HEK293 (cell line): ENCODE measurements around the gene NOP9.

Experiments
- ZNF223 ChIP-seq: fragments of 450-650 bp; formaldehyde crosslinking; IDR thresholded peaks from 2 replicates; pipeline ENCODE4 v1.5.1; 2016; ENCODE audit warnings: missing biosample characterization, missing genetic modification characterization
- TF ChIP-seq, protein P1 (sequence below): fragments of 450-650 bp; formaldehyde crosslinking; IDR thresholded peaks from 2 replicates; pipeline ENCODE4 v1.5.1; 2017; ENCODE audit warnings: missing biosample characterization, missing genetic modification characterization
- TF ChIP-seq, protein P2 (sequence below): sonication (generic); formaldehyde crosslinking; IDR thresholded peaks from 2 replicates; pipeline ENCODE4 v1.8.1; 2022; ENCODE audit warnings: mild to moderate bottlenecking, moderate library complexity, missing genetic modification reagents

DNA sequence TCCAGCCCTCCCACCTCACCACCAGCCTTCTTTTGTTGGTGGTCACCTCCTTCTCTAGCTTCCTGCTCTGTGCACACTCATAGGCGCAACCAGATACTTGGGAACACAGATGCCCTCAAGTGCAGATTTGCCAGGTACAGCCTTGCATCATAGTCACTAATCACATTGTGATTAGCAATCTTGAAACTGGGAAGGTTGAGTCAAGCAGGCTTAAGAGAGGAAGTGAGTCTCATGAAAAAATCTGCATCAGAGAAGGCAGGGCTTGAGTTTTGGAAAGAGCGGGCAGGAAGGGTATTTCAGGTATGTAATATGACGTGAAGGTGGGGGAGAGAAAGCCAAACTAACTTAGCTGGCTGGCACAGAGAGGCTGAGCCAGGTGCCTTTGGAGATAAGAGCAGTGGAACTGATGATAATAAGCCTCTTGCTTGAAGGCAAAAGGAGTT, 25.5 kb upstream of the NOP9 start:
- no peak for TF ChIP-seq ZNF223 (tag by site-specific recombination)
- TF ChIP-seq, protein P1, sequence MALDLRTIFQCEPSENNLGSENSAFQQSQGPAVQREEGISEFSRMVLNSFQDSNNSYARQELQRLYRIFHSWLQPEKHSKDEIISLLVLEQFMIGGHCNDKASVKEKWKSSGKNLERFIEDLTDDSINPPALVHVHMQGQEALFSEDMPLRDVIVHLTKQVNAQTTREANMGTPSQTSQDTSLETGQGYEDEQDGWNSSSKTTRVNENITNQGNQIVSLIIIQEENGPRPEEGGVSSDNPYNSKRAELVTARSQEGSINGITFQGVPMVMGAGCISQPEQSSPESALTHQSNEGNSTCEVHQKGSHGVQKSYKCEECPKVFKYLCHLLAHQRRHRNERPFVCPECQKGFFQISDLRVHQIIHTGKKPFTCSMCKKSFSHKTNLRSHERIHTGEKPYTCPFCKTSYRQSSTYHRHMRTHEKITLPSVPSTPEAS (tag by site-specific recombination) = no peak
- TF ChIP-seq, protein P2, sequence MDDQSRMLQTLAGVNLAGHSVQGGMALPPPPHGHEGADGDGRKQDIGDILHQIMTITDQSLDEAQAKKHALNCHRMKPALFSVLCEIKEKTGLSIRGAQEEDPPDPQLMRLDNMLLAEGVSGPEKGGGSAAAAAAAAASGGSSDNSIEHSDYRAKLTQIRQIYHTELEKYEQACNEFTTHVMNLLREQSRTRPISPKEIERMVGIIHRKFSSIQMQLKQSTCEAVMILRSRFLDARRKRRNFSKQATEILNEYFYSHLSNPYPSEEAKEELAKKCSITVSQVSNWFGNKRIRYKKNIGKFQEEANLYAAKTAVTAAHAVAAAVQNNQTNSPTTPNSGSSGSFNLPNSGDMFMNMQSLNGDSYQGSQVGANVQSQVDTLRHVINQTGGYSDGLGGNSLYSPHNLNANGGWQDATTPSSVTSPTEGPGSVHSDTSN = no peak
